SK-N-SH (cell line): ENCODE results near the gene SRSF2. TPM values are rescaled to one million over a fixed set of nuclear protein-coding genes. Genes with fewer than 3 reads are reported as not detected.
"Not testable (repeated sequence)": the region's sequence is repeated elsewhere in the genome, so short reads cannot be mapped to it uniquely, and the experiment has no call there.

Experiments used
- CTCF ChIA-PET: fragments of 300-600, 350-600 bp; formaldehyde crosslinking; extraction: SDS; loops from one replicate; lab custom pipeline; 2021; lab: Yijun Ruan, JAX
- POLR2A ChIA-PET: fragments of 350-600 bp; sonication (Branson Sonifier 250); formaldehyde crosslinking; extraction: SDS; loops from one replicate; lab custom pipeline; 2020; ENCODE audit warnings: antibody characterized with exemption, inconsistent platforms; lab: Yijun Ruan, JAX
- DNase-seq: peaks from one replicate; pipeline ENCODE4 v3.0.0; 2012
- H2AFZ ChIP-seq: fragments of 200-600 bp; sonication (generic); 2 replicates; pipeline ENCODE4 v1.8.1; 2016; ENCODE audit warnings: antibody characterized with exemption, mild to moderate bottlenecking, low read depth
- H3F3A ChIP-seq: fragments of 200-600 bp; sonication (generic); replicated peaks from 2 replicates; pipeline ENCODE3; 2016; ENCODE audit warnings: antibody characterized with exemption, mild to moderate bottlenecking; ENCODE audit not compliant: insufficient read depth
- H3K27ac ChIP-seq, 2 experiments: fragments of 200-500 bp in 1 of 2; fragments of 200-600 bp in 1 of 2; sonication (Bioruptor generic) in 1 of 2; sonication (generic), shearing (Covaris generic) in 1 of 2; 2 replicates each; pipeline versions ENCODE4 v1.5.1 to v1.6.1; 2014 to 2016; ENCODE audit warnings: low read depth in 2 of 2, inconsistent platforms in 1 of 2, low read length in 1 of 2, mild to moderate bottlenecking in 1 of 2, mixed read lengths in 1 of 2
- H3K27me3 ChIP-seq: fragments of 200-600 bp; sonication (generic), shearing (Covaris generic); 2 replicates; pipeline ENCODE4 v1.6.1; 2016; ENCODE audit warnings: mixed run types; ENCODE audit not compliant: insufficient read depth
- H3K36me3 ChIP-seq, 2 experiments: fragments of 200-500 bp in 1 of 2; fragments of 200-600 bp in 1 of 2; sonication (Bioruptor generic) in 1 of 2; sonication (generic) in 1 of 2; replicated peaks in 1 of 2; 2 replicates each; pipeline versions ENCODE3 to v1.5.1; 2014 to 2016; ENCODE audit warnings: low read length in 1 of 2, mild to moderate bottlenecking in 1 of 2; ENCODE audit not compliant: insufficient read depth in 2 of 2, control insufficient read depth in 1 of 2
- H3K4me1 ChIP-seq, 2 experiments: fragments of 200-500 bp in 1 of 2; fragments of 200-600 bp in 1 of 2; sonication (Bioruptor generic) in 1 of 2; sonication (generic), shearing (Covaris generic) in 1 of 2; 2 replicates each; pipeline versions ENCODE4 v1.5.1 to v1.6.1; 2014 to 2016; ENCODE audit warnings: low read depth in 1 of 2, low read length in 1 of 2, mixed run types in 1 of 2; ENCODE audit not compliant: insufficient read depth in 2 of 2, control insufficient read depth in 1 of 2
- H3K4me2 ChIP-seq: fragments of 200-600 bp; sonication (generic), shearing (Covaris generic); 2 replicates; pipeline ENCODE4 v1.6.1; 2017; ENCODE audit warnings: mixed run types
- H3K4me3 ChIP-seq, 2 experiments: fragments of 200-500 bp in 1 of 2; fragments of 200-600 bp in 1 of 2; sonication (Bioruptor generic) in 1 of 2; sonication (generic), shearing (Covaris generic) in 1 of 2; 2 replicates each; pipeline versions ENCODE4 v1.5.1 to v1.8.1; 2014 to 2016; ENCODE audit warnings: low read depth in 2 of 2, inconsistent platforms in 1 of 2, low read length in 1 of 2, mild to moderate bottlenecking in 1 of 2, mixed read lengths in 1 of 2, moderate library complexity in 1 of 2
- H3K79me2 ChIP-seq: fragments of 200-600 bp; sonication (generic); 2 replicates; pipeline ENCODE4 v1.8.1; 2017; ENCODE audit warnings: mild to moderate bottlenecking; ENCODE audit not compliant: insufficient read depth
- H3K9ac ChIP-seq: fragments of 200-600 bp; sonication (generic); 2 replicates; pipeline ENCODE4 v1.6.1; 2017; ENCODE audit warnings: mixed run types
- H3K9me2 ChIP-seq: fragments of 200-600 bp; sonication (generic); 2 replicates; pipeline ENCODE4 v1.6.1; 2017; ENCODE audit warnings: mixed run types
- H3K9me3 ChIP-seq: fragments of 200-600 bp; sonication (generic); 2 replicates; pipeline ENCODE4 v1.6.1; 2017; ENCODE audit warnings: mixed run types, mild to moderate bottlenecking, moderate library complexity
- H4K20me1 ChIP-seq: fragments of 200-600 bp; sonication (generic); 2 replicates; pipeline ENCODE4 v1.6.1; 2017; ENCODE audit warnings: mild to moderate bottlenecking, mixed run types; ENCODE audit not compliant: insufficient read depth
- CHD2 ChIP-seq: fragments of 150-350 bp; IDR thresholded peaks from 2 replicates; pipeline ENCODE4 v1.6.1; 2018; ENCODE audit warnings: low read length; ENCODE audit not compliant: partially characterized antibody
- CTCF ChIP-seq: fragments of 200-600 bp; sonication (generic); IDR thresholded peaks from 2 replicates; pipeline ENCODE4 v1.6.1; 2017; ENCODE audit warnings: antibody characterized with exemption, mild to moderate bottlenecking, moderate library complexity
- EP300 ChIP-seq, 2 experiments: IDR thresholded peaks; 2 replicates each; pipeline versions ENCODE4 v1.4.0 to v1.6.1; 2012; ENCODE audit warnings: borderline replicate concordance in 1 of 2, low read depth in 1 of 2, low read length in 1 of 2
- GATA2 ChIP-seq: sonication (generic); formaldehyde crosslinking; IDR thresholded peaks from 2 replicates; pipeline ENCODE4 v1.5.0; 2020; ENCODE audit warnings: mild to moderate bottlenecking, missing genetic modification reagents
- MAX ChIP-seq: IDR thresholded peaks from 2 replicates; pipeline ENCODE4 v1.4.0; 2012; ENCODE audit warnings: low read depth
- MEF2A ChIP-seq: IDR thresholded peaks from 2 replicates; pipeline ENCODE4 v1.4.0; 2012; ENCODE audit warnings: low read depth, borderline replicate concordance
- MXI1 ChIP-seq: IDR thresholded peaks from 2 replicates; pipeline ENCODE4 v1.6.1; 2012; ENCODE audit warnings: mild to moderate bottlenecking, low read depth, low read length, improper control_type of control experiment
- REST ChIP-seq: IDR thresholded peaks from 2 replicates; pipeline ENCODE4 v1.6.1; 2012; ENCODE audit warnings: mild to moderate bottlenecking, low read depth, low read length, moderate library complexity
- SIN3A ChIP-seq: IDR thresholded peaks from 2 replicates; pipeline ENCODE4 v1.6.1; 2012; ENCODE audit warnings: low read depth, mild to moderate bottlenecking, low read length, moderate library complexity, borderline replicate concordance
- YY1 ChIP-seq: IDR thresholded peaks from 2 replicates; pipeline ENCODE4 v1.4.0; 2012; ENCODE audit warnings: low read depth, mild to moderate bottlenecking
- ZBTB33 ChIP-seq: IDR thresholded peaks from 2 replicates; pipeline ENCODE4 v1.4.0; 2012; ENCODE audit warnings: low read depth, borderline replicate concordance
- WGBS: methylation state at CpG from one replicate; pipeline ENCODE4 v1.1.6; 2017; ENCODE audit warnings: low lambda C conversion rate; 5-methylcytosine and 5-hydroxymethylcytosine counted together
- polyA plus RNA-seq, 3 experiments: library from polyadenylated mRNA; depleted of rRNA; stranded (reverse); fragments of >200 nt; gene quantifications; 2 replicates each; pipeline ENCODE4 v1.2.3, GENCODE V29; 2012

SRSF2 gene
- polyA plus RNA-seq, 1 of the 3 experiments (the other 2 are of a cell fraction) = 211 TPM

GRCh38 chr17:76709951-76710862, 26.9 kb downstream of the SRSF2 start:
- H3K36me3 ChIP-seq = peaks cover 14 to 22% of the 10 kb centered on the region in 2 experiments
- WGBS = 4% methylated on average over 14 of the region's 79 CpGs

GRCh38 chr17:76709077-76709950, 27.8 kb downstream of the SRSF2 start:
- peaks cover 11 to 17% of the 10 kb centered on the region in 2 experiments for H3K36me3 ChIP-seq
- H3K4me2 ChIP-seq = peak overlapping the region; percentile 96
- DNase-seq = peak; percentile 82
- H2AFZ ChIP-seq = no peak overlapping the region
- peak overlapping the region; percentile 85 for H3K9ac ChIP-seq
- H3K9me3 ChIP-seq = no peaks in the 10 kb centered on the region
- peaks cover 94% of the 10 kb centered on the region for H3K79me2 ChIP-seq
- no peaks in the 10 kb centered on the region for H3K9me2 ChIP-seq
- H4K20me1 ChIP-seq = peaks cover 24% of the 10 kb centered on the region
- H3K4me3 ChIP-seq = peak overlapping the region; percentile 72 to 89
- peaks cover 14 to 33% of the 10 kb centered on the region in 2 experiments for H3K4me1 ChIP-seq
- CTCF ChIA-PET = interaction anchor here (0.9 to 14.3 kb wide), 15 partner anchors 8 to 347 kb away, joined by 3 to 255 read pairs (median 3); partner anchors contain the start of genes JMJD6 and METTL23
- H3K27ac ChIP-seq = peak overlapping the region; percentile 88 to 95
- no peaks in the 10 kb centered on the region for H3K27me3 ChIP-seq
- 29% methylated on average over 22 of the region's 29 CpGs for WGBS
- H3F3A ChIP-seq = peaks cover 32% of the 10 kb centered on the region
- POLR2A ChIA-PET = interaction anchor here (0.6 to 2.3 kb wide), 9 partner anchors 8 to 173 kb away, joined by 3 to 14 read pairs (median 3); partner anchors contain the start of genes JMJD6, METTL23 and SRSF2
- TF ChIP-seq REST (peak; percentile 57; the same call in 1 of the 2 replicates), CTCF (no peak), CHD2 (peak; percentile 97), GATA2 (CRISPR knock-in tag) (0 out of 2 replicates have a peak, but pooled peaks have one; percentile 4), YY1 (0 out of 2 replicates have a peak, but pooled peaks have one; percentile 65), MAX (peak; percentile 95), ZBTB33 (peak; percentile 94), MEF2A (no peak), EP300 (IDR thresholded peaks at IDR 0.05; ENCODE audit: borderline replicate concordance in 1 of 2, low read depth in 1 of 2, low read length in 1 of 2) (peak in 1 of 2 experiments; percentile 76; a peak in 1 of 4 replicates)

More at GRCh38 chr17:76709951-76710862, 26.9 kb downstream of the SRSF2 start:
- H3K4me1 ChIP-seq = peaks cover 17 to 33% of the 10 kb centered on the region in 2 experiments
- ChIA-PET CTCF (interaction anchor here (1.0 to 14.3 kb wide), 18 partner anchors 9 to 357 kb away, joined by 3 to 255 read pairs (median 4); partner anchors contain the start of genes JMJD6 and METTL23), POLR2A (interaction anchor here (0.8 to 2.3 kb wide), 9 partner anchors 9 to 166 kb away, joined by 3 to 14 read pairs (median 3); partner anchors contain the start of gene SRSF2)
- peak overlapping the region; percentile 88 to 95 for H3K27ac ChIP-seq
- not testable (repeated sequence) for H3K27me3 ChIP-seq, H3K9me2 ChIP-seq, H2AFZ ChIP-seq, H3K9me3 ChIP-seq
- peaks cover 31% of the 10 kb centered on the region for H3F3A ChIP-seq
- H3K4me2 ChIP-seq = peak overlapping the region; percentile 96
- peak; percentile 79; the same call in 1 of the 2 replicates for TF ChIP-seq MAX
- 0 out of 2 replicates have a peak, but pooled peaks have one; percentile 31 for TF ChIP-seq SIN3A
- peak; percentile 86 for TF ChIP-seq MXI1
- H3K9ac ChIP-seq = peak overlapping the region; percentile 85
- H3K4me3 ChIP-seq = peak overlapping the region; percentile 72 to 89
- DNase-seq = peak; percentile 77
- H4K20me1 ChIP-seq = peaks cover 31% of the 10 kb centered on the region
- H3K79me2 ChIP-seq = peaks cover 89% of the 10 kb centered on the region
